GM23338 (cell line): Measurements from ENCODE around the gene DOCK4. TPM values are rescaled to one million over a fixed set of nuclear protein-coding genes. Genes with fewer than 3 reads are reported as not detected.

Source experiments
- ATAC-seq: fragments of 200-7000 bp; cut with Tn5 transposase; 3 replicates; pipeline ENCODE4 v1.9.1; 2020
- DNase-seq: peaks from one replicate; pipeline ENCODE4 v3.0.0-alpha.2; 2015; ENCODE audit warnings: low spot score
- H2AFZ ChIP-seq: fragments of 200-600 bp; sonication (generic); 2 replicates; pipeline ENCODE4 v1.8.0; 2016; ENCODE audit warnings: antibody characterized with exemption, mild to moderate bottlenecking, moderate library complexity
- H3F3A ChIP-seq: fragments of 200-600 bp; sonication (generic); replicated peaks from 2 replicates; pipeline ENCODE4 v1.8.0; 2017; ENCODE audit warnings: antibody characterized with exemption, mixed run types, low read depth
- H3K27ac ChIP-seq: fragments of 200-600 bp; sonication (generic); 2 replicates; pipeline ENCODE4 v1.6.1; 2016; ENCODE audit warnings: low read depth
- H3K27me3 ChIP-seq: fragments of 200-600 bp; sonication (generic); 2 replicates; pipeline ENCODE4 v1.8.0; 2016; ENCODE audit warnings: mild to moderate bottlenecking, mixed run types, moderate library complexity; ENCODE audit not compliant: insufficient read depth
- H3K36me3 ChIP-seq: fragments of 200-600 bp; sonication (generic); 2 replicates; pipeline ENCODE4 v1.8.0; 2016; ENCODE audit warnings: mild to moderate bottlenecking; ENCODE audit not compliant: insufficient read depth
- H3K4me1 ChIP-seq: fragments of 200-600 bp; sonication (generic); 2 replicates; pipeline ENCODE4 v1.8.0; 2016; ENCODE audit warnings: mild to moderate bottlenecking, moderate library complexity; ENCODE audit not compliant: insufficient read depth
- H3K4me2 ChIP-seq: fragments of 200-600 bp; sonication (generic); 2 replicates; pipeline ENCODE4 v1.7.1; 2017; ENCODE audit warnings: mixed run types
- H3K4me3 ChIP-seq: fragments of 200-600 bp; sonication (generic); 2 replicates; pipeline ENCODE4 v1.6.1; 2016; ENCODE audit warnings: mixed run types
- H3K79me2 ChIP-seq: fragments of 200-600 bp; sonication (generic); replicated peaks from 2 replicates; pipeline ENCODE4 v1.8.0; 2017; ENCODE audit warnings: mild to moderate bottlenecking; ENCODE audit not compliant: insufficient read depth
- H3K9me2 ChIP-seq: fragments of 200-600 bp; sonication (generic); 2 replicates; pipeline ENCODE4 v1.8.0; 2017; ENCODE audit not compliant: insufficient read depth
- H4K20me1 ChIP-seq: fragments of 200-600 bp; sonication (generic); replicated peaks from 2 replicates; pipeline ENCODE4 v1.8.0; 2017; ENCODE audit warnings: mild to moderate bottlenecking; ENCODE audit not compliant: insufficient read depth
- H3K27ac Mint-ChIP-seq: 2 replicates; pipeline ENCODE4 v1.8.0; 2020; ENCODE audit warnings: inconsistent platforms, mild to moderate bottlenecking, moderate library complexity, mixed read lengths
- H3K27me3 Mint-ChIP-seq: 3 replicates; pipeline ENCODE4 v1.8.0; 2022; ENCODE audit warnings: low read depth, mild to moderate bottlenecking, moderate library complexity, mixed read lengths, inconsistent platforms; ENCODE audit not compliant: insufficient read depth, poor library complexity
- H3K36me3 Mint-ChIP-seq: 3 replicates; pipeline ENCODE4 v1.8.0; 2021; ENCODE audit warnings: low read depth, mild to moderate bottlenecking, inconsistent platforms, moderate library complexity, mixed read lengths
- H3K4me1 Mint-ChIP-seq: 3 replicates; pipeline ENCODE4 v1.8.0; 2020; ENCODE audit warnings: mild to moderate bottlenecking, inconsistent platforms, mixed read lengths
- H3K4me3 Mint-ChIP-seq: 3 replicates; pipeline ENCODE4 v1.8.0; 2021; ENCODE audit warnings: moderate library complexity, mild to moderate bottlenecking, inconsistent platforms, mixed read lengths
- H3K9me3 Mint-ChIP-seq: 3 replicates; pipeline ENCODE4 v1.8.0; 2020; ENCODE audit warnings: moderate library complexity, mild to moderate bottlenecking, inconsistent platforms, mixed read lengths
- CREB1 ChIP-seq: fragments of 250-450 bp; sonication (Bioruptor Pico); IDR thresholded peaks from 2 replicates; pipeline ENCODE4 v1.5.0; 2020; ENCODE audit warnings: low read depth, mild to moderate bottlenecking, moderate library complexity
- CTCF ChIP-seq, 2 experiments: fragments of 200-600 bp in 1 of 2; sonication (generic) in 1 of 2; conservative IDR thresholded peaks; 2 replicates each; pipeline versions ENCODE4 v1.5.1 to v1.6.1; 2016 to 2017; ENCODE audit warnings: antibody characterized with exemption in 2 of 2, low read depth in 2 of 2, mild to moderate bottlenecking in 2 of 2, moderate library complexity in 1 of 2
- ETS1 ChIP-seq: IDR thresholded peaks from 2 replicates; pipeline ENCODE4 v1.6.1; 2016; ENCODE audit warnings: antibody characterized with exemption
- EZH2 ChIP-seq: fragments of 200-600 bp; sonication (generic); IDR thresholded peaks from one replicate; pipeline ENCODE4 v1.8.0; 2017; ENCODE audit warnings: antibody characterized with exemption, mild to moderate bottlenecking, low read depth; ENCODE audit not compliant: unreplicated experiment
- EZH2phosphoT487 ChIP-seq: fragments of 200-600 bp; sonication (generic); IDR thresholded peaks from one replicate; pipeline ENCODE4 v1.8.1; 2018; ENCODE audit warnings: antibody characterized with exemption; ENCODE audit not compliant: unreplicated experiment
- JUNB ChIP-seq: IDR thresholded peaks from one replicate; pipeline ENCODE4 v1.6.1; 2016; ENCODE audit warnings: antibody characterized with exemption; ENCODE audit not compliant: unreplicated experiment
- NANOG ChIP-seq: IDR thresholded peaks from 2 replicates; pipeline ENCODE4 v1.6.1; 2016; ENCODE audit warnings: antibody characterized with exemption, borderline replicate concordance
- POLR2AphosphoS5 ChIP-seq: IDR thresholded peaks from 2 replicates; pipeline ENCODE4 v1.6.1; 2016; ENCODE audit warnings: antibody characterized with exemption, low read depth
- REST ChIP-seq: IDR thresholded peaks from one replicate; pipeline ENCODE4 v1.6.1; 2018; ENCODE audit warnings: antibody characterized with exemption; ENCODE audit not compliant: unreplicated experiment
- STAT1 ChIP-seq: IDR thresholded peaks from one replicate; pipeline ENCODE4 v1.6.1; 2016; ENCODE audit warnings: antibody characterized with exemption; ENCODE audit not compliant: unreplicated experiment
- ZNF114 ChIP-seq: fragments of 250-450 bp; sonication (Bioruptor Pico); IDR thresholded peaks from 2 replicates; pipeline ENCODE4 v1.5.0; 2020; ENCODE audit warnings: mild to moderate bottlenecking, moderate library complexity
- ZNF331 ChIP-seq: fragments of 250-450 bp; sonication (Bioruptor Pico); IDR thresholded peaks from 2 replicates; pipeline ENCODE4 v1.5.0; 2020; ENCODE audit warnings: low read depth, mild to moderate bottlenecking, moderate library complexity
- ZNF462 ChIP-seq: fragments of 250-450 bp; sonication (Bioruptor Pico); IDR thresholded peaks from 2 replicates; pipeline ENCODE4 v1.5.0; 2020; ENCODE audit warnings: mild to moderate bottlenecking, moderate library complexity
- polyA plus RNA-seq: library from polyadenylated mRNA; unstranded; fragments of >200 nt; fragmentation: Nextera tagmentation; extraction: Ambion mirVana; gene quantifications from 2 replicates; pipeline ENCODE4 v1.2.1, GENCODE V29; 2016
- total RNA-seq: library from RNA; depleted of rRNA; stranded (reverse); fragments of >200 nt; shearing (Covaris generic); gene quantifications from 2 replicates; pipeline ENCODE4 v1.2.3, GENCODE V29; 2014

The DOCK4 gene
- total and polyA plus RNA-seq, 2 experiments from 2014 or later = 6.3 to 33.8 TPM

- no peak for TF ChIP-seq NANOG
Measured at GRCh38 chr7:112110175-112110574, 96.0 kb downstream of the DOCK4 start (continued).

- Histone ChIP-seq H3K4me2 (no peak overlapping the region), H4K20me1 (no peaks in the 10 kb centered on the region), H3F3A (no peaks in the 10 kb centered on the region), H3K36me3 (no peaks in the 10 kb centered on the region), H3K79me2 (peaks cover 45% of the 10 kb centered on the region), H3K27me3 (no peaks in the 10 kb centered on the region), H2AFZ (no peak overlapping the region), H3K4me1 (peaks cover 9% of the 10 kb centered on the region), H3K4me3 (no peak overlapping the region), H3K9me2 (no peaks in the 10 kb centered on the region), H3K27ac (no peak overlapping the region)
- ATAC-seq = peak; percentile 57; the same call in 2 of the 3 replicates
- TF ChIP-seq ZNF462 (CRISPR knock-in tag) (no peak), NANOG (no peak), EZH2 (no peak), JUNB (no peak), ZNF114 (no peak), REST (no peak), CTCF (conservative IDR thresholded peaks at IDR 0.05; ENCODE audit: low read depth in 2 of 2) (no peak), ETS1 (no peak), CREB1 (CRISPR knock-in tag) (no peak), STAT1 (no peak), POLR2AphosphoS5 (no peak), ZNF331 (CRISPR knock-in tag) (no peak), EZH2phosphoT487 (no peak)
- peaks cover 34% of the 10 kb centered on the region for H3K4me1 Mint-ChIP-seq
- H3K27me3 Mint-ChIP-seq = peaks cover 6% of the 10 kb centered on the region
- H3K9me3 Mint-ChIP-seq = no peaks in the 10 kb centered on the region; the same call in 2 of the 3 replicates
- no peaks in the 10 kb centered on the region for H3K36me3 Mint-ChIP-seq
- no peak for DNase-seq
- H3K4me3 Mint-ChIP-seq = no peak overlapping the region
- H3K27ac Mint-ChIP-seq = peak overlapping the region; percentile 2; the same call in 1 of the 2 replicates
Measured at GRCh38 chr7:112108981-112109380, 97.2 kb downstream of the DOCK4 start.
